ENCODE results near the gene ACACA.
"Not testable (repeated sequence)": the region's sequence is repeated elsewhere in the genome, so short reads cannot be mapped to it uniquely, and the experiment has no call there.

ACACA gene

GRCh38 chr17:37446027-37446426 is 39.4 kb upstream of the ACACA start:
- Histone ChIP-seq H3K9me3 (ENCODE audit: insufficient read depth, low read depth, low read length) (no peaks in the 10 kb centered on the region), H3K4me3 (ENCODE audit: low read length, poor library complexity, severe bottlenecking) (no peak overlapping the region), H2AFZ (ENCODE audit: low read length) (no peak overlapping the region), H3K4me2 (ENCODE audit: low read depth, low read length, poor library complexity, severe bottlenecking) (no peak overlapping the region), H3F3A (ENCODE audit: low read depth) (no peaks in the 10 kb centered on the region), H3K36me3 (ENCODE audit: insufficient read depth, low read length) (peaks cover 83% of the 10 kb centered on the region), H3K9ac (ENCODE audit: low read depth, low read length, poor library complexity, severe bottlenecking) (no peak overlapping the region), H3K9me2 (replicated peaks; ENCODE audit: low read depth, low read length) (no peaks in the 10 kb centered on the region), H3K79me2 (ENCODE audit: insufficient read depth, low read length) (no peaks in the 10 kb centered on the region), H3K4me1 (ENCODE audit: insufficient read depth, low read length, poor library complexity, severe bottlenecking) (no peaks in the 10 kb centered on the region), H3K27me3 (ENCODE audit: insufficient read depth, low read length, poor library complexity, severe bottlenecking) (no peaks in the 10 kb centered on the region), H4K20me1 (ENCODE audit: insufficient read depth, low read length, poor library complexity, severe bottlenecking) (no peaks in the 10 kb centered on the region)
- TF ChIP-seq CTCF (conservative IDR thresholded peaks at IDR 0.05; ENCODE audit: low read length): no peak
- no peak for TF ChIP-seq EZH2phosphoT487 (IDR thresholded peaks at IDR 0.05; ENCODE audit: borderline replicate concordance)

GRCh38 chr17:37441369-37442014 is 34.9 kb upstream of the ACACA start:
- H3K4me2 ChIP-seq (ENCODE audit: low read depth, low read length, poor library complexity, severe bottlenecking): not testable (repeated sequence)
- peaks cover 84% of the 10 kb centered on the region for H3K36me3 ChIP-seq (ENCODE audit: insufficient read depth, low read length)

GRCh38 chr17:37440424-37440823 is 33.8 kb upstream of the ACACA start:
- H3K9me2 ChIP-seq (replicated peaks; ENCODE audit: low read depth, low read length): no peaks in the 10 kb centered on the region
- H3K36me3 ChIP-seq (ENCODE audit: insufficient read depth, low read length): peaks cover 76% of the 10 kb centered on the region
- TF ChIP-seq EZH2phosphoT487 (IDR thresholded peaks at IDR 0.05; ENCODE audit: borderline replicate concordance) (no peak), CTCF (conservative IDR thresholded peaks at IDR 0.05; ENCODE audit: low read length) (no peak)
- no peaks in the 10 kb centered on the region for H3K27me3 ChIP-seq (ENCODE audit: insufficient read depth, low read length, poor library complexity, severe bottlenecking)
- H4K20me1 ChIP-seq (ENCODE audit: insufficient read depth, low read length, poor library complexity, severe bottlenecking): no peaks in the 10 kb centered on the region
- H3K9ac ChIP-seq (ENCODE audit: low read depth, low read length, poor library complexity, severe bottlenecking): no peak overlapping the region
- no peaks in the 10 kb centered on the region for H3K79me2 ChIP-seq (ENCODE audit: insufficient read depth, low read length)
- H3K4me2 ChIP-seq (ENCODE audit: low read depth, low read length, poor library complexity, severe bottlenecking): no peak overlapping the region
- no peaks in the 10 kb centered on the region for H3K9me3 ChIP-seq (ENCODE audit: insufficient read depth, low read depth, low read length)
- no peak overlapping the region for H2AFZ ChIP-seq (ENCODE audit: low read length)
- H3K4me3 ChIP-seq (ENCODE audit: low read length, poor library complexity, severe bottlenecking): no peak overlapping the region
- no peaks in the 10 kb centered on the region for H3K4me1 ChIP-seq (ENCODE audit: insufficient read depth, low read length, poor library complexity, severe bottlenecking)
- no peaks in the 10 kb centered on the region for H3F3A ChIP-seq (ENCODE audit: low read depth)

More at GRCh38 chr17:37441369-37442014, 34.9 kb upstream of the ACACA start:
- not testable (repeated sequence) for H3K4me3 ChIP-seq (ENCODE audit: low read length, poor library complexity, severe bottlenecking); H3K9ac ChIP-seq (ENCODE audit: low read depth, low read length, poor library complexity, severe bottlenecking); H3K4me1 ChIP-seq (ENCODE audit: insufficient read depth, low read length, poor library complexity, severe bottlenecking); H4K20me1 ChIP-seq (ENCODE audit: insufficient read depth, low read length, poor library complexity, severe bottlenecking); H2AFZ ChIP-seq (ENCODE audit: low read length); H3K9me2 ChIP-seq (replicated peaks; ENCODE audit: low read depth, low read length); H3K27me3 ChIP-seq (ENCODE audit: insufficient read depth, low read length, poor library complexity, severe bottlenecking); H3K9me3 ChIP-seq (ENCODE audit: insufficient read depth, low read depth, low read length); H3F3A ChIP-seq (ENCODE audit: low read depth); H3K79me2 ChIP-seq (ENCODE audit: insufficient read depth, low read length)

GRCh38 chr17:37438141-37438540 is 31.5 kb upstream of the ACACA start:
- H3K79me2 ChIP-seq (ENCODE audit: insufficient read depth, low read length): no peaks in the 10 kb centered on the region
- H3K9ac ChIP-seq (ENCODE audit: low read depth, low read length, poor library complexity, severe bottlenecking): no peak overlapping the region
- H3K4me3 ChIP-seq (ENCODE audit: low read length, poor library complexity, severe bottlenecking): no peak overlapping the region
- no peaks in the 10 kb centered on the region for H3F3A ChIP-seq (ENCODE audit: low read depth)
- no peak overlapping the region for H2AFZ ChIP-seq (ENCODE audit: low read length)
- TF ChIP-seq CTCF (conservative IDR thresholded peaks at IDR 0.05; ENCODE audit: low read length): peak; percentile 67
- TF ChIP-seq EZH2phosphoT487 (IDR thresholded peaks at IDR 0.05; ENCODE audit: borderline replicate concordance): no peak
- no peaks in the 10 kb centered on the region for H3K9me3 ChIP-seq (ENCODE audit: insufficient read depth, low read depth, low read length)
- H3K36me3 ChIP-seq (ENCODE audit: insufficient read depth, low read length): peaks cover 64% of the 10 kb centered on the region
- H4K20me1 ChIP-seq (ENCODE audit: insufficient read depth, low read length, poor library complexity, severe bottlenecking): no peaks in the 10 kb centered on the region
- H3K4me1 ChIP-seq (ENCODE audit: insufficient read depth, low read length, poor library complexity, severe bottlenecking): no peaks in the 10 kb centered on the region
- H3K9me2 ChIP-seq (replicated peaks; ENCODE audit: low read depth, low read length): no peaks in the 10 kb centered on the region
- no peak overlapping the region for H3K4me2 ChIP-seq (ENCODE audit: low read depth, low read length, poor library complexity, severe bottlenecking)
- no peaks in the 10 kb centered on the region for H3K27me3 ChIP-seq (ENCODE audit: insufficient read depth, low read length, poor library complexity, severe bottlenecking)

All from Loucy (cell line).